Stimulated activated CD8-positive, alpha-beta memory T cell treated with anti-CD3 and anti-CD28 coated beads, Interleukin-7, amount 100 ng/mL, for 1 hour (primary cell): ENCODE data around the gene FTO.
A peak's percentile ranks its signal among the peaks of the same experiment; 100 is the strongest.
"Not testable (repeated sequence)": the region's sequence is repeated elsewhere in the genome, so short reads cannot be mapped to it uniquely, and the experiment has no call there.

Experiments
- DNase-seq, 2 donors: peaks; one replicate each; pipeline ENCODE4 v3.0.0-alpha.2; 2020; ENCODE audit warnings: low read depth in 2 of 2

FTO gene

GRCh38 chr16:53703590-53704444 lies at the start of gene FTO, which contains the start of gene RPGRIP1L:
FTO (plus strand) TSS chr16:53704156.
RPGRIP1L (minus strand) TSS chr16:53703859; CDS start chr16:53700723, 3,136 bp downstream.
- peak; percentile 85 to 93 for DNase-seq

- DNase-seq, result no peak
Observed at GRCh38 chr16:53654946-53655345, 49.0 kb upstream of the FTO start.

GRCh38 chr16:53662072-53662471 lies 41.9 kb upstream of the FTO start:
- no peak for DNase-seq

- DNase-seq, result no peak
Observed at GRCh38 chr16:53664724-53665345, 39.1 kb upstream of the FTO start.

- no peak for DNase-seq
Observed at GRCh38 chr16:53666786-53667415, 37.1 kb upstream of the FTO start.

GRCh38 chr16:53668869-53669268 lies 35.1 kb upstream of the FTO start:
- no peak for DNase-seq

- DNase-seq, result no peak
Observed at GRCh38 chr16:53672461-53672860, 31.5 kb upstream of the FTO start.

GRCh38 chr16:53673189-53673588 lies 30.8 kb upstream of the FTO start:
- DNase-seq, result no peak

GRCh38 chr16:53678155-53678554 lies 25.8 kb upstream of the FTO start:
- DNase-seq, result no peak

- DNase-seq, result no peak
Observed at GRCh38 chr16:53678756-53679343, 25.1 kb upstream of the FTO start.

- no peak for DNase-seq
Observed at GRCh38 chr16:53680756-53681155, 23.2 kb upstream of the FTO start.

GRCh38 chr16:53681354-53681753 lies 22.6 kb upstream of the FTO start:
- no peak for DNase-seq

GRCh38 chr16:53685334-53685733 lies 18.6 kb upstream of the FTO start:
- DNase-seq, result not testable (repeated sequence)

GRCh38 chr16:53686710-53687109 lies 17.2 kb upstream of the FTO start:
- DNase-seq, result no peak

- DNase-seq, result no peak
Observed at GRCh38 chr16:53689636-53690035, 14.3 kb upstream of the FTO start.

- no peak for DNase-seq
Observed at GRCh38 chr16:53690771-53691170, 13.2 kb upstream of the FTO start.

GRCh38 chr16:53692146-53692545 lies 11.8 kb upstream of the FTO start:
- no peak for DNase-seq

GRCh38 chr16:53693320-53693719 lies 10.6 kb upstream of the FTO start:
- no peak for DNase-seq

GRCh38 chr16:53695070-53695469 lies 8.9 kb upstream of the FTO start:
- DNase-seq, result no peak

GRCh38 chr16:53698271-53698670 lies 5.7 kb upstream of the FTO start:
- DNase-seq, result not testable (repeated sequence)

GRCh38 chr16:53704445-53704813 lies 473 bp downstream of the FTO start:
- no peak for DNase-seq

GRCh38 chr16:53707671-53708070 lies 3.7 kb downstream of the FTO start:
- no peak for DNase-seq
